Non-pigmented ciliary epithelial cell (primary cell): ENCODE data around the gene MROH7.
"Not testable (repeated sequence)": the region's sequence is repeated elsewhere in the genome, so short reads cannot be mapped to it uniquely, and the experiment has no call there.

Experiments used
- DNase-seq: peaks from one replicate; pipeline ENCODE4 v3.0.0-alpha.2; 2010; ENCODE audit warnings: low read depth

Gene MROH7

DNA sequence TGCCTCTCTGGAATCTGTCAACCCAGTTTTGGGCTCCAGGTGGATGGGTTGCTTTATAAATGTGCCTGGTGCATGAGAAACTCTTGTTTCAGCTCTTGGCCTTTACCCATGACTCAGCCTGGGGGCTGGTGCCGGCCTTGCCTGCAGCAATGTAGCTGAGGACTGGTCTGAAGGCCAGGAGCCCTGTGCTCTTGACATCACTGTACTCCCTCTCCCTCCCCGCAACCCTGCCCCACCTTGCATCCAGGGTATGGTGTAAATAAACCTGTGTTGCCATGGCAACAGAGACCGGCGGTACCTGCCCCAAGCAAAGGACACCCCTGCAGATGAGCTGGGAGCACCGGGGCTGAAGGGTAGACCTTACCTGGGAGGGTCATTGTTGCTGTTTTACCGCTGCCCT lies 31.5 kb upstream of the MROH7 start:
- no peak for DNase-seq

GRCh38 chr1:54610601-54611580 lies 30.7 kb upstream of the MROH7 start:
- DNase-seq, result no peak

DNA sequence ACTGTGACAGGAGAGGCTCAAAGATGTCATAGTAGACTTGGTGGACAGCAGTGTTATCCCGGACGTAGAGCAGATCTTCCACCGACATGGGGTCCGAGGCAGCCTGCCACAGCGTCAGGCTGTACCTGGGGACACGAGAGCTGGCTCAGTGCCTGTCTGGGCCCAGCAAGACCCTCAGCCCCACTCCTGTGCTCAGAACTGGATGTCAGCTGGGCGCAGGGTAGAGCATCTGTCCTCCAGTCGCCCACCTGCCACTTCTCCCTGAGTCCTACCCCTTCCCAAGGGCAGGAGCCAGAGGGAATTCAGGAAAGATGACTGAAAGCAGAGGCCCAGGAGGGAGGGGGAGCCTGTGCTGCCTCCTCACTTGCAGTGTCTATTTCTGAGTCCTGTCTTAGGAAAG lies 30.0 kb upstream of the MROH7 start:
- no peak for DNase-seq

DNA sequence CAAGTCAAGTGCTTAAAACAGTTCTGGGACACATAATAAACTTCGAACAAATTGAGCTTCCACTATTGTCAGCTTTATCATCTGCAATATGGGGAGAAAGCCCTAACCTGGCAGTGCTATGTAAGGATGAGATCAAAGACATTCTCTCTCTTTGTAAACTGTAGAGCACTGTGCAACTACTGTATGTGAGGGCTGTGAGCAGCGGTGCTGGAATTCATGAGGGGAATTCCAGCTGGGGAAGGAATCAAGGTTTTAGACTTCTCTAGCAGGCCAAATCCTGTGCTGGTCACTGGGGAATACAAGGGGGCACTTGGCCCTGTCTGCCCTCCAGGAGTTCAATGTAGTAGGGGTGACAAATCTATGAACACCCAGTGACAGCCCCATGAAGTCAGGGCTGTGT lies 27.6 kb upstream of the MROH7 start:
- no peak for DNase-seq

DNA sequence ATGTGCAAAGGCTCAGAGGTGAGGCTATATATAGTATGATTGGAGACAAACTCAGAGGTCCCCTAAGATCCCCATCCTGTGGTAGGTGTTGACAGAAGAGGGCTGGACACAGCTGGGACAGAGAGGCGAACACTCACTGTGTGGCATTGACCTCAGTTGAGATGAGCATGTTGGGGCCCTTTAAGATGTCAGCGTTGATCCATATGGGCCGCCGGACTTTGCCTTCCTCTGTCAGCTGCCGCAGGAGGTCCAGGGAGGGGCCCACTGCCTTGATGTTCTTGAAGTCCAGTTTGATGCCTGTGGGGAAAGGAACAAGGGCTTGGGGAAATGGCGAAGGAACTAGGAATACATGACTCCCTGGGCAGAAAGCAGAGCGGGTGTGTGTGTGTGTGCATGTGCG lies 27.0 kb upstream of the MROH7 start:
- DNase-seq, result no peak

DNA sequence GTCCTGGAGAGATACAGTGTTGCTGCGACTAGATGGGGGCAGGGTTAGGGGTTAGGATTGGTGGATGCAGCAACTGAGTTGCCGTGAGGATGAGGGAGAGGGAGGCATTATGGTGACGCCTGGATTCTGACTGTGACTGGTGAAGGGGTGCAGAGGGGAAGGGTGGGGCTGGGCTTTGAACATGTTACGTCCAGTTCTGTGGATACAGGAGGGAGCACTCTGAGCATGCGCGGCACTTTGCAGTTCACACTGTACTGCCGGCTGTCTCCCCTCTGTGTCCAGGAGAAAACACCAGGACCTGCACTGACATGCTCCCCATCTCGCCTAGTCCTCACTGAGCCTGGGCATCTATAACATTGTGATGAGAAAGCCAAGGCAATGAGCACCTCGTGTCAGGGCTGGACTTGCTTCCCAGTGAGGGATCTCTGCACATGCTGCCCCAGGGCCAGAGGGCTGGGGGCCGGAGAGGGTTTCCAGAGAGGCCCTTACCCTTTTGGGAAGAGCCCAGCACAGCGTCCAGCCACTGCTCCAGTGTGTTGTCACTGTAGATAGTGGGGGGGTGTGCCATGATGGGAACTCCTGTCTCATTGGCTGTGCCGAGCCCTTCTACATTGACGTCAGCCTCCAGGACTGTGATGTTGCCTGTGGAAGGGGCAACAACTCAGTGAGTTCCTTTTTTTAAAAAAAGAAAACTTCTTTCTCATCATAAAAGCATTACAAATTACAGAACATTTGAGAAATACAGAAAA lies 25.9 kb upstream of the MROH7 start:
- DNase-seq, result no peak

DNA sequence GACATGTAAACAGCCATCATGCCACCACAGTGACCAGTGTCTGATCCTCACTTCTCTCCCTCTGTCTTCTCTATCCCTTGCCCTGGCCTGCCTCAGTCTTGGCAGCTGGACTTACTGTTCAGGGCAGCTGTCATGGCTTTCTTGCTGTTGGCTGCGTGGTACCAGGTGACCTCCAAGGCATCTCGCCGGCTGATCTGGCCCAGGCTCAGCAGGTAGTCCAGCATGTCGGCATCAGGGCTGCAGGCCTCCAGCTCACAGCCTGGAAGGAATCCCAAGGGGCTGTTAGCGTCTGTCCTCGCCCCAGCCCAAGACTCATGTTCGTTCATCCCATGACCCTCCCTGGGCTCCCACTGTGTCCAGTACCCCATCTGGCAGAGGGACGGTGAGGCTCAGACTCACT lies 21.8 kb upstream of the MROH7 start:
- no peak for DNase-seq

- DNase-seq, result no peak
Observed at GRCh38 chr1:54623216-54624007, 18.2 kb upstream of the MROH7 start, which contains the start of gene FAM151A. Gene FAM151A, minus strand, starts transcription at chr1:54623525. Its CDS starts 130 bp downstream, at chr1:54623395.

DNA sequence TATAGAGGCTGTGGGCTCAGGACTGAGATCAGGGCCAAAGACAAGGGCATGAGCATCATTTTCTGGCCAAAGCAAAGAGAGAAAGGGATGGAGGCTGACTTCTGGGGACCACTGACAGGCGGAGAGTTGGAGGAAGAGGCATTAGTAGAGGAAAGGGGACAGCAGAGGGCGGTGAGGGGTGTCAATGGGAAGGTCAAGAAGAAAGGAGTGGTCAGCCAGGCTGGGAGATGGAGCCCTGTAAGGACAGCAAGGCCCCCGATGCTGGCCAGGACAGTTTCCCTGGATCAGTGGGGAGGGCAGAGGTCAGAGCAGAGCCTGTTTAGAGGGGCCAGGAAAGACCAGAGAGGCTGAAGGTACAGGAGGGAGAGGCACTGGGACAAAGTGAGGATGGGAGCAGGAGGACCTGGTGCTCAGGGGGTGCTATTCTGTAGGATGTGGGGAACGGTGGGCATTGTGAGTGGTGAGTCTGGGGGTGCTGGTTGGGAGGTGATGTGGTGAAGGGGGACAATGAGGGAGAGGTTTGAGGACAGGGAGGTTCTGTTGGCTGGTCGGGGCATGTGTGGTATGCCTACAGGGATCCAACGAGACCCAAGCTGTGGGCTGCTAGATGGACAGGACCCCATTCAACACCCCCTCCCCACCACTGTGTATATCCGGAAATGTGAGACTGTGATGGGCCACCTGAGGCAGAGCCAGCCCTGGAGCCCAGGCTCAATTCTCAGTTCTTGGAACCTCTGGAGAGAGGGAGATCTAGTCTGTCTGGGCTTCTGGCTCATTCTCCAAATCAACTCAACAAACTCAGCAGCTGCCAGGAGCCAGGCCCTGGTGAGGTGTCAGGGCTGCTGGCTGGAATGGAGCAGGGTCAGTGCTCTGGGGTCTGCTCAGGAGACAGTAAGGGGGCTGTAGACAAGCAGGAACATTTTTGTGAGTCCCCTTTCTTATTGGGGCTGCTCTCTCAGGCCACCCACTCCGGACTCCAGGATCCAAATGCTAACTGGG lies 16.8 kb upstream of the MROH7 start:
- DNase-seq, result no peak

DNA sequence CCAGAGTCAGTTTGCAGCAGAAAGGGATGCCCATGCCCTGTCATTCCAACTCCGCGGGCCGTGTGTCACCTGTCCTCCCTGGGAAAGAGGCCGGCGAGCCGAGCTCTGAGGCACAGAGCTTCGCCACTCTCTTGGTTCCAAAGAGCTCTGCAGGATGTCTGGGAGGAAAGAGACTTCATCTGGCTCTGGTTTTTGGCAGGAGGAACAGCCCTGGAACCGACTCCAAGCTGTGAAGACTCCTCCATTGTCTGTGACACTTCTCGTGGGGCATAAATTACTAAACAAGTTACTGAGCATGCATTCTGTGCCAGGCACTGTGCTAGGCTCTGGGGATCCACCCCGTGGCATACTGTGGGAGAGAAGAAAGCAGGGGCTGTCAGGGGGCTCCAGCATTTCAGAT lies 14.4 kb upstream of the MROH7 start:
- DNase-seq, result no peak

- DNase-seq, result not testable (repeated sequence)
Observed at GRCh38 chr1:54635804-54636203, 5.8 kb upstream of the MROH7 start.

DNA sequence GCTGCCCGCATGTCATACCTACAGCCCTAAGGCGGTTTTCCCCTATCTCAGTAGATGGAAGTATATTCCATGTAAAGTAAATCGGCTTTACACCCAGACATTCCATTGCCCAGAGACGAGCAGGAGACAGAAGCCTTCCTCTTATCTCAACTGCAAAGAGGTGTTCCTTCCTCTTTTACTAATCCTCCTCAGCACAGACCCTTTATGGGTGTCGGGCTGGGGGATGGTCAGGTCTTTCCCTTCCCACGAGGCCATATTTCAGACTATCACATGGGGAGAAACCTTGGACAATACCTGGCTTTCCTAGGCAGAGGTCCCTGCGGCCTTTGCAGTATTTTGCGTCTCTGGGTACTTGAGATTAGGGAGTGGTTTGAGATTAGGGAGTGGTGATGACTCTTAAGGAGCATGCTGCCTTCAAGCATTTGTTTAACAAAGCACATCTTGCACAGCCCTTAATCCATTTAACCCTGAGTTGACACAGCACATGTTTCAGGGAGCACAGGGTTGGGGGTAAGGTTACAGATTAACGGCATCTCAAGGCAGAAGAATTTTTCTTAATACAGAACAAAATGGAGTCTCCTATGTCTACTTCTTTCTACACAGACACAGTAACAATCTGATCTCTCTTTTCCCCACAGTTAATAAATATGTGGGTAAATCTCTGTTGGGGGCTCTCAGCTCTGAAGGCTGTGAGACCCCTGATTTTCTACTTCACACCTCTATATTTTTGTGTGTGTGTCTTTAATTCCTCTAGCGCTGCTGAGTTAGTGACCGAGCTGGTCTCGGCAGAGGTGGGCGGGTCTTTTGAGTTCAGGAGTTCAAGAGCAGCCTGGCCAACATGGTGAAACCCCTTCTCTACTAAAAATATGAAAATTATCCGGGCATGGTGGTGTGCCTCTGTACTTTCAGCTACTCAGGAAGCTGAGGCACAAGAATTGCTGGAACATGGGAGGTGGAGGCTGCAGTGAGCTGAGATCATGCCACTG lies 4.8 kb upstream of the MROH7 start:
- not testable (repeated sequence) for DNase-seq

GRCh38 chr1:54640361-54640760 lies 1.2 kb upstream of the MROH7 start:
- no peak for DNase-seq

GRCh38 chr1:54643736-54644135 lies 2.1 kb downstream of the MROH7 start:
- no peak for DNase-seq

- DNase-seq, result no peak
Observed at GRCh38 chr1:54645806-54646676, 4.5 kb downstream of the MROH7 start.

GRCh38 chr1:54649130-54649898 lies 7.7 kb downstream of the MROH7 start:
- DNase-seq, result no peak

GRCh38 chr1:54649921-54650320 lies 8.3 kb downstream of the MROH7 start:
- DNase-seq, result no peak

DNA sequence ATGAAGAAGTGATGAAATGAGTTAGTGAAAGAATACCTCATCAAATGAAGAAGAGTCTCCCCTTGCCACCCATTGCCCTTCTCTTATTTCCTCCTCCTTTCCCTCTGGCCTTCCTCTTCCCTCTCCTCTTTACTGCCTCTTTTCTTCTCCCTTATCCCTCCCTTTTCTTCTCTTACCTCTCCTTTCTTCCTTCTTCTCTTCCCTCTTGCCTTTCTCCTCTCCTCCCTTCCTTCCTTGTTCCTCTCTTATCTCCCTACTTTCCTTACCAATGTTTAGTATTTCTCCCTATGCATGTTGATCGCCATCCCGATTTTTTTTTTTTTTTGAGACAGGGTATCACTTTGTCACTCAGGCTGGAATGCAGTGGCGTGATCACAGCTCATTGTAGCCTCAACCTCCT lies 8.8 kb downstream of the MROH7 start:
- no peak for DNase-seq
